HG03064 (cell line): ENCODE measurements around the gene KRT9.
"Not testable (repeated sequence)": the region's sequence is repeated elsewhere in the genome, so short reads cannot be mapped to it uniquely, and the experiment has no call there.

Source experiments
- ATAC-seq: cut with Tn5 transposase; IDR thresholded peaks from one replicate; pipeline ENCODE4 v1.9.1; 2021; ENCODE audit warnings: low read depth; ENCODE audit not compliant: unreplicated experiment

The KRT9 gene

GRCh38 chr17:41580687-41581365 is 9.0 kb upstream of the KRT9 start:
- no peak for ATAC-seq

- no peak for ATAC-seq
These were observed 8.4 kb upstream of the KRT9 start for GRCh38 chr17:41580244-41580575.

- ATAC-seq = no peak
These were observed 7.8 kb upstream of the KRT9 start for GRCh38 chr17:41579484-41580243.

GRCh38 chr17:41578971-41579370 is 7.1 kb upstream of the KRT9 start:
- ATAC-seq = no peak

GRCh38 chr17:41578538-41578937 is 6.7 kb upstream of the KRT9 start:
- no peak for ATAC-seq

- ATAC-seq = not testable (repeated sequence)
These were observed 4.9 kb upstream of the KRT9 start for GRCh38 chr17:41576740-41577139.

- no peak for ATAC-seq
These were observed 3.5 kb upstream of the KRT9 start for GRCh38 chr17:41575336-41575735.

GRCh38 chr17:41567317-41567716 is 4.5 kb downstream of the KRT9 start:
- ATAC-seq = no peak

GRCh38 chr17:41565338-41565737 is 6.5 kb downstream of the KRT9 start:
- ATAC-seq = no peak

GRCh38 chr17:41563607-41564170 is 8.2 kb downstream of the KRT9 start:
- no peak for ATAC-seq

- no peak for ATAC-seq
These were observed 10.3 kb downstream of the KRT9 start for GRCh38 chr17:41561554-41561953.

- no peak for ATAC-seq
These were observed 12.3 kb downstream of the KRT9 start for GRCh38 chr17:41559548-41559947.

GRCh38 chr17:41556931-41557330 is 14.9 kb downstream of the KRT9 start:
- no peak for ATAC-seq

- ATAC-seq = no peak
These were observed 15.6 kb downstream of the KRT9 start for GRCh38 chr17:41556306-41556705.

- ATAC-seq = no peak
These were observed 16.6 kb downstream of the KRT9 start for GRCh38 chr17:41555105-41555887.

- no peak for ATAC-seq
These were observed 17.7 kb downstream of the KRT9 start for GRCh38 chr17:41553987-41554680.

GRCh38 chr17:41553176-41553575 is 18.7 kb downstream of the KRT9 start:
- ATAC-seq = no peak

- no peak for ATAC-seq
These were observed 19.4 kb downstream of the KRT9 start for GRCh38 chr17:41552455-41552854.

GRCh38 chr17:41551365-41551764 is 20.5 kb downstream of the KRT9 start:
- ATAC-seq = no peak

GRCh38 chr17:41549596-41550039 is 22.2 kb downstream of the KRT9 start:
- ATAC-seq = no peak
